ENCODE results near the gene CDCA7L. TPM values are rescaled to one million over a fixed set of nuclear protein-coding genes. Genes with fewer than 3 reads are reported as not detected.

Gene CDCA7L
- total RNA-seq, 2 donors from 2014 or later, result 39.5 to 41.1 TPM

DNA sequence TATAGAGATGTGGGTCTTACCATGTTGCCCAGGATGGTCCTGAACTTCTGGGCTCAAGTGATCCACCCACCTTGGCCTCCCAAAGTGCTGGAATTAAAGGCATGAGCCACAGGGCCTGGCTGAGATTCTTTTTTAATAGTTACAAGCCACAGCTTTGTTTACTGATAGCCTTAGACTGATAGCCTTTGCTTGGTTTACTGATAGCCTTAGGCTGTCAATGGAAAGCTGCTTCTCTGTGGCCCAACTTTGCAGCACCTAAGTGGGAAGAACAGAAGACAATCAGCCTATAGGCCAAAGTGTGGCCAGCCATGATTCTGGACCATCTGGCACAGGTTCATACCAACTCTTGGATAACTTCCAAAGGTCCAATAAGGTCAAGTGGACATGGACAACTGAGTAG is 24.1 kb upstream of the CDCA7L start:
- Mint-ChIP-seq H3K27ac (no peak overlapping the region), H3K27me3 (ENCODE audit: insufficient read depth) (peaks cover 9% of the 10 kb centered on the region), H3K4me1 (peaks cover 42% of the 10 kb centered on the region), H3K4me3 (no peak overlapping the region), H3K9me3 (no peaks in the 10 kb centered on the region), H3K36me3 (ENCODE audit: low read depth) (no peaks in the 10 kb centered on the region)
- TF ChIP-seq, protein P1, sequence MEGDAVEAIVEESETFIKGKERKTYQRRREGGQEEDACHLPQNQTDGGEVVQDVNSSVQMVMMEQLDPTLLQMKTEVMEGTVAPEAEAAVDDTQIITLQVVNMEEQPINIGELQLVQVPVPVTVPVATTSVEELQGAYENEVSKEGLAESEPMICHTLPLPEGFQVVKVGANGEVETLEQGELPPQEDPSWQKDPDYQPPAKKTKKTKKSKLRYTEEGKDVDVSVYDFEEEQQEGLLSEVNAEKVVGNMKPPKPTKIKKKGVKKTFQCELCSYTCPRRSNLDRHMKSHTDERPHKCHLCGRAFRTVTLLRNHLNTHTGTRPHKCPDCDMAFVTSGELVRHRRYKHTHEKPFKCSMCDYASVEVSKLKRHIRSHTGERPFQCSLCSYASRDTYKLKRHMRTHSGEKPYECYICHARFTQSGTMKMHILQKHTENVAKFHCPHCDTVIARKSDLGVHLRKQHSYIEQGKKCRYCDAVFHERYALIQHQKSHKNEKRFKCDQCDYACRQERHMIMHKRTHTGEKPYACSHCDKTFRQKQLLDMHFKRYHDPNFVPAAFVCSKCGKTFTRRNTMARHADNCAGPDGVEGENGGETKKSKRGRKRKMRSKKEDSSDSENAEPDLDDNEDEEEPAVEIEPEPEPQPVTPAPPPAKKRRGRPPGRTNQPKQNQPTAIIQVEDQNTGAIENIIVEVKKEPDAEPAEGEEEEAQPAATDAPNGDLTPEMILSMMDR (conservative IDR thresholded peaks at IDR 0.05), result no peak
- no peak for DNase-seq
- Histone ChIP-seq H3K9me3 (ENCODE audit: control insufficient read depth, low read length) (peaks cover 9% of the 10 kb centered on the region), H3K9ac (ENCODE audit: extremely low read depth, low read length, poor library complexity, severe bottlenecking) (no peak overlapping the region), H3K27ac (ENCODE audit: low read depth, low read length) (no peak overlapping the region), H3K36me3 (ENCODE audit: control insufficient read depth, insufficient read depth, low read length) (no peaks in the 10 kb centered on the region), H3K4me3 (ENCODE audit: low read length) (no peak overlapping the region), H3K27me3 (ENCODE audit: control insufficient read depth, insufficient read depth, low read length, poor library complexity, severe bottlenecking) (no peaks in the 10 kb centered on the region), H3K4me1 (ENCODE audit: control insufficient read depth, insufficient read depth, low read length) (peaks cover 10% of the 10 kb centered on the region)

DNA sequence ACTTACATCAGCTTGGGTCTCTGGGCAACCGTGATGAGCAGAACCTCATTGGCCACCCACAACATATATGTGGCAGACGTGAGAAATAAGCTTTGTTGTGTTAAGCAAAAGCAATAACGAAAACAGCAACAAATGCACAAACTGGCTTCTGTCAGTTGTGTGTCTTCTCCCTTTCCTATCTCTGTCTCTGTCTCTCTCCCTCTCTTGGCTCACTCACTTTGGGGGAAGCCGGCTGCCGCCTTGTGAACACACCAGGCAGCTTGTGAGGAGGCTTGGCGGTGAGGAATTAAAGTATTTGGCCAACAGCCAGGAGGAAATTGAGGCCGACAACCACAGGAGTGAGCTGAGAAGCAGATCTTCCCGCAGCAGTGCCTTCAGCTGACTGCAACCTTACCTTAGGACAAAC is 21.9 kb upstream of the CDCA7L start:
- no peaks in the 10 kb centered on the region for H3K36me3 ChIP-seq (ENCODE audit: control insufficient read depth, insufficient read depth, low read length)
- no peak overlapping the region for H3K9ac ChIP-seq (ENCODE audit: extremely low read depth, low read length, poor library complexity, severe bottlenecking)
- H3K27me3 Mint-ChIP-seq (ENCODE audit: insufficient read depth), result no peaks in the 10 kb centered on the region
- no peaks in the 10 kb centered on the region for H3K36me3 Mint-ChIP-seq (ENCODE audit: low read depth)
- DNase-seq, result no peak
- TF ChIP-seq, protein P1 (conservative IDR thresholded peaks at IDR 0.05), result no peak
- no peak overlapping the region for H3K4me3 Mint-ChIP-seq
- H3K27ac Mint-ChIP-seq, result no peak overlapping the region
- H3K27ac ChIP-seq (ENCODE audit: low read depth, low read length), result no peak overlapping the region
- H3K27me3 ChIP-seq (ENCODE audit: control insufficient read depth, insufficient read depth, low read length, poor library complexity, severe bottlenecking), result no peaks in the 10 kb centered on the region
- peaks cover 13% of the 10 kb centered on the region for H3K4me1 ChIP-seq (ENCODE audit: control insufficient read depth, insufficient read depth, low read length)
- peaks cover 9% of the 10 kb centered on the region for H3K9me3 ChIP-seq (ENCODE audit: control insufficient read depth, low read length)
- 85 to 92% methylated on average over 5 to 8 of the region's 8 CpGs for WGBS, 2 experiments (ENCODE audit: insufficient coverage in 1 of 2, insufficient read length in 1 of 2)
- H3K4me3 ChIP-seq (ENCODE audit: low read length), result no peak overlapping the region
- no peaks in the 10 kb centered on the region for H3K9me3 Mint-ChIP-seq
- H3K4me1 Mint-ChIP-seq, result peaks cover 58% of the 10 kb centered on the region

DNA sequence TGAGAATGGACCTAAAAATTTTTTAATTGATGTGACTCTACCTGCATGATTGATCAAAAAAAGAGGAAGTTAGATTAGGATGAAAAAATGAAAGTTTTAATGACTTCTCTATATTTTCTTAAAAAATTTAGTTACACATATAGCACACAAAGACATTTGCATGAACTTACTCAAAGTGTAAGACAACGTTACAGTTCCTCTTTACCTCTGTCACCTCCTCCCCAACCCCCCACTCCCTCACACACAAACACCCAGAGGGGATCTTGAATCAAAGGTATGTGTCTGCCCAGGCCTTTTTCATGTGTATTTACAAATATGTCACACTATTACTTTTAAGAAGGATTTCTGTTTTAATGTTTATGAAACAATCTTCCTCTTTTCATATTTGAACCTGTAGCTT is 20.6 kb upstream of the CDCA7L start:
- WGBS, 2 experiments (ENCODE audit: insufficient coverage in 1 of 2, insufficient read length in 1 of 2), result 64 to 80% methylated on average over 1 of the region's 1 CpG
- Histone ChIP-seq H3K36me3 (ENCODE audit: control insufficient read depth, insufficient read depth, low read length) (no peaks in the 10 kb centered on the region), H3K9me3 (ENCODE audit: control insufficient read depth, low read length) (peaks cover 3% of the 10 kb centered on the region), H3K27ac (ENCODE audit: low read depth, low read length) (no peak overlapping the region), H3K4me1 (ENCODE audit: control insufficient read depth, insufficient read depth, low read length) (peaks cover 13% of the 10 kb centered on the region), H3K9ac (ENCODE audit: extremely low read depth, low read length, poor library complexity, severe bottlenecking) (no peak overlapping the region), H3K4me3 (ENCODE audit: low read length) (no peak overlapping the region), H3K27me3 (ENCODE audit: control insufficient read depth, insufficient read depth, low read length, poor library complexity, severe bottlenecking) (no peaks in the 10 kb centered on the region)
- no peaks in the 10 kb centered on the region for H3K36me3 Mint-ChIP-seq (ENCODE audit: low read depth)
- H3K9me3 Mint-ChIP-seq, result no peaks in the 10 kb centered on the region
- no peak overlapping the region for H3K27ac Mint-ChIP-seq
- H3K4me3 Mint-ChIP-seq, result no peak overlapping the region
- H3K4me1 Mint-ChIP-seq, result peaks cover 52% of the 10 kb centered on the region
- TF ChIP-seq, protein P1 (conservative IDR thresholded peaks at IDR 0.05), result no peak
- DNase-seq, result no peak
- H3K27me3 Mint-ChIP-seq (ENCODE audit: insufficient read depth), result no peaks in the 10 kb centered on the region
